ENCODE data around the gene UBE2D3. TPM values are rescaled to one million over a fixed set of nuclear protein-coding genes. Genes with fewer than 3 reads are reported as not detected.
"Not testable (repeated sequence)": the region's sequence is repeated elsewhere in the genome, so short reads cannot be mapped to it uniquely, and the experiment has no call there.

The UBE2D3 gene
- 264 TPM for polyA plus RNA-seq (2013, experiment 1 of 2; ENCODE audit: insufficient read length)
- 272 TPM for polyA plus RNA-seq (2013, experiment 2 of 2; ENCODE audit: insufficient read length)

DNA sequence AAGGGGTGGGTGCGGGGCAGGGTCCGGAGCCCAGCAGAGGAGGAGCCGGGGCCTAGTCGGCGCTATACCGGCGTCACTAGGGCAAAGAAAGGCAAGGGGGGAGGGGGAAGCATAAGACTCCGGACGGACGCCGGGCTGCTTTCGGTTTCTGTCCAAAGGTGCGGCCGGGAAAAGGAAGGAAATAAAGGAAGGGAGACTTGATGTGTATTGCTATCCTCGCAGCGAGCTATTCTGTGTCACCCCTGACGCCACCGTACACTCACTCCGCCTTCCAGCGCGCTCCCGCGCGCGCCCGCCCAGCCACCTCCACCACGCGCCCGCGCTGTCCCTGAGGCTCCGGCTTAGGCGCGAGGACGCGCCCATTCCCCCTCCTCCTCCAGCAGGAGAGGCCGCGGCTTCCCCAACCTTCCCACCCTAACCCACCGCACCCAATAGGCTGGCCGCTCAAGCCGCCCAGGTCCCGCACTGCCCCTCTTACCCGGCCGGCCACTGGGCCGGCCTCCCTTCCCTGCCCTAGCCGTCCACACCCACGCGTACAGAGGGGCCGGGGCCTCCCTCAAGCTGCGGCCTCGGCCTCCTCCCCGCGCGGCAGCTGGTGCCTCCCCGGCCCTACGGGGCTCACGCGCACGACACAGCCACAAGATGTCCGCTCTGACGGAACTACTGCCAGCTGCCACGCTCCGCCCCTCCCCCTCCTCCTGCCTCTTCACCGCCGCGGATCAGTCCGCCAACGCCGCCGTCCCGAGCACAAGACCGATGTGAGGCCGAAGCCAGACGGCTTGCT, at the start of gene UBE2D3:
UBE2D3 (minus strand) TSS at position 662 of the 784 bp plus-strand sequence. CDS start 1,043 bp downstream, outside the sequence.
- DNase-seq, result peak; percentile 97

DNA sequence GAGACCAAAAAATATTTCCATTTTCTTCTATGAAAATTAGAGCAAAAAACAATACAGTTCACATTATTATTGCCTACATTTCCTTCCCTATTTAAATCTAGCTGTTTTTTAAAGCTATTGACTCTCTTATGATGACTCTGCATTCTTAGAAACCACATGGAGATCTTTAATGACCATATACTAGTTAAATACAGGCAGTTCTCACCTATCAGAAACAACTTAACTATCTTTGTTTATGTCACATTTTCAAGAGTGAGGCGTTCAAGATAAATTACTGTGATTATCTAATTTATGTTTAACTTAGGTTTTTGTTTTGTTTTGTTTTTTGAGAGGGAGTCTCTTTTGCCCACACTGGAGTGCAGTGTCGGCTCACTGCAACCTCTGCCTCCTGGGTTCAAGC, 44.4 kb upstream of the UBE2D3 start:
- DNase-seq, result no peak

DNA sequence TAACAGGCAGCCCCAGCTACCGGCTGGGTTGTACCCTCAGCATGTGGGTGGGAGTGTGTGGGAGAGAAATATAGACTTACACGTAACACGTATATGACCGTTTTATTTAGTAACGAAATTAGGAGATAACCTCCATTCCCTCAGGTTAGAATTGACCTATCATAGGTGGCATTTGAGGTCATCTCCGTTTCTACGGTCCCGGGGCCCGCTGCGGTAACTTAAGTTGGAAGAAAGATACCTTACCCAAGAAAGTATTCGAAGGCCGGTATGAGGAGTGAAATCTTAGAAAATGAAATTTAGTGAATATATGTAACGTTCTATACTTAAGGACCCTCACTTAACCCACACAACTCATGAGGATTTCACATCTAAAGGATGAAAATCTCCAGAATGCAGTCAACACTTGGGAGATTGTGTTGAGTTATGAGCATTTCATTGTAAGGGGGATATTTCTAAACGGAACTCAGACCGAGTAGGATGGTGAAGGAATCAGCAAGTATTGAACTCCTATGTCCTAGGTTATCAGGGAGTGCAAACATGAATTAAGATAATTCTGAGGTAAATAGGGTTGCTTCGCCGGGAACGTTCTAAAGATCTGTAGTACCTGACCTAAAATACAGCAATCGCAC, 42.3 kb upstream of the UBE2D3 start:
- DNase-seq, result peak; percentile 2

DNA sequence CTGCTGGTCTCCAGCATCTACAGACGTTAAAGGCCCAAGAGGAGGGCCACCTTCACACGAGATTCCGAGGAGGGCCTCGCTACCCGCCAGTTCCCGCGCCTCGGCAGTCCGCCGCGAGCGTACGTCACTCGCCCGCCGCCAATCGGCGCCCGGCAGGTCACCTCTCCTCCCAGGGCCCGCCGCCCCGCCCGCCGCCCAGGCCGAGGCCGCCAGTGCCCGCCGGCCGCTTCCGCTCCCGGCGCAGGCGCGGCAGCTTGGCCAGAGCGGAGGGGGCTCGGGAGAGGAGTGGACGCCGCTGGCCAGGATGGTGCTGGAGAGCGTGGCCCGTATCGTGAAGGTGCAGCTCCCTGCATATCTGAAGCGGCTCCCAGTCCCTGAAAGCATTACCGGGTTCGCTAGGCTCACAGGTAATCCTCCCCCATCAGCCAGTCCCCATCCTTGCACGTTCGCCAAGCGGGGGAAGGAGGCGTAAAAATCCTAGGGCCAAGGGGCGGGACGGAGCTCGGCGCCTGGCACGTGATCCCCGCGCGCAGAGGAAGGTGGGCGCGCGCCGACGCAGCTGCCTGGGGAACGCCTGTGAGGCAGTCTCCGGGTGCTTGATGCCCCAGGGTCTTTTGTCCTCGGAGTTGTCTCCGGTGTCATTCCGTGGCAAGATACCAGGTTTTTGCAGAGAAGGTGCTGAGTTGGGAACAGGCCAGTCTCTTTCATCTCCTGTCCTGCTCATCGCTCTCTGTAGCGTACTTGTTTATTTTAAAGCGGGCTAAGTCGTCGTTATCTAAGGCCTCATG, 41.6 kb upstream of the UBE2D3 start, which contains the start of gene CISD2:
CISD2 (plus strand) TSS at position 212 of the 788 bp plus-strand sequence; CDS start at position 305, 93 bp downstream.
- DNase-seq, result peak; percentile 92

DNA sequence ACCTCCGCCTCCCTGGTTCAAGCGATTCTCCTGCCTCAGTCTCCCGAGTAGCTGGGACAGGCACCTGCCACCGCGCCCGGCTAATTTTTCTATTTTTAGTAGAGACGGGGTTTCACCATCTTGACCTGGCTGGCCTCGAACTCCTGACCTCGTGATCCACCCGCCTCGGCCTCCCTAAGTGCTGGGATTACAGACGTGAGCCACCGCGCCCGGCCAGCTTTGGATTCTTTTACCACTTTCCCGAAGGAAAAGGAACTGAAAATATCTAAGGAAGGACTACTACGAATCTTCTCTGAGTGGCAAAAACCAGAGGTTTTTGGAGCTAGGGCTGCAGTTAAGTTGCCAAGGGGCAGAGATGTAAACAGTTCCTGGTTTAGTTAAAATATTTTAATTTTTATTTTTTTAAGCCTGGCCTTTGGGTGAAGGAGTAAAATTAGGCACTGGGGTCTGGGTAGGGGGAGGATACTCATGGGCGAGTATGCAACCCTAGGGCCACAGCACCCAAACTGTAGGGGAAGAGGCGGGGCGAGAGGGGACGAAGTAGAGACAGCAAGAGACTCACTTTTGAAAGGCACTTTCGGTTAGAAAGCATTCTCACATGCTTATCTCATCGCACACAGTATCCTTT, 40.9 kb upstream of the UBE2D3 start:
- DNase-seq, result no peak

DNA sequence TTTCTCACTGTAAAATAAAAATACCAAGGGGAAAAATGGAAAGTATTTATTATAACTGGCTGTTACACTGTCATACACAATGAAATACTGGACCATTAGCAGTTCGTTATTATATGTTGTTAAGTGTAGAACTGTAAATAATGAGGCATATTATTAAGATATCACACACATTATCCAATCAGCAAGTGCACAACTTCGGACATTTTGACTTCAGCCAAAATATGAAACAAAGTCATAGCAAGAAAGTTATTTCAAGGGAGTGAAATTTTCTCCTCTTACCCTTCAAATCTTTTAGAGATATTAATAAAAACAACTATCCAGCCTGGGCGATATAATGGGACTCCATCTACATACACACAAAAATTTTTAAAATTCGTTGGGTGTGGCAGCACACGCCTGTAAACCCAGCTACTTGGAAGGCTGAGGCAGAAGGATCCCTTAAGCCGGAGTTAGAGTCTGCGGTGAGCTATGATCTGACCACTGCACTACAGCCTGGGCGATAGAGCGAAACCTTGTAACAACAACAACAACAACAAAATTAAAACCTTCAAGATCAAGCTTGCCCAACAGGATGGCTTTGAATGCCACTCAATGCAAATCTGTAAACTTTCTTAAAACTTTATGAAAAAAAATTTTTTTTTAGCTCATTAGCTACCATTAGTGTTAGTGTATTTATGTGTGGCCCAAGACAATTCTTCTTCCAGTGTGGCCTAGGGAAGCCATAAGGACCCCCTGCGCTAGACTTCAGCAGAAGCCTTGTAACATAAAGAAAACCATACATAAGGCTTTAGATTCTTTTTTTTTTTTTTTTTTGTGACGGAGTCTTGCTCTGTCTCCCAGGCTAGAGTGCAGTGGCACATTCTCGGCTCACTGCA, 40.2 kb upstream of the UBE2D3 start:
- no peak for DNase-seq

DNA sequence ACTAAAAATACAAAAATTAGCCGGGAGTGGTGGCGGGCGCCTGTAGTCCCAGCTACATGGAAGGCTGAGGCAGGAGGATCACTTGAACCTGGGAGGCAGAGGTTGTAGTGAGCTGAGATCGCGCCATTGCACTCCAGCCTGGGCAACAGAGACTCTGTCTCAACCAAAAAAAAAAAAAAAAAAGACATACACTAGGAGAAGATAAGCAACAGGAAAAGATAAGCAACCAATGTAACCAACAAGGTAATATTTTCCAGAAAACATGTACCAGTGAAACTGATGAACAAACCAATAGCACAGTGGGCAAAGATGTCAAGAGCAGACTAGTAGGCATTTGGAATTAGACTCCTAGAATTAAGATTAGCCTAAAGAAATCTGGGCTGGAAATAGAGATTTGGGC, 38.0 kb upstream of the UBE2D3 start:
- not testable (repeated sequence) for DNase-seq

DNA sequence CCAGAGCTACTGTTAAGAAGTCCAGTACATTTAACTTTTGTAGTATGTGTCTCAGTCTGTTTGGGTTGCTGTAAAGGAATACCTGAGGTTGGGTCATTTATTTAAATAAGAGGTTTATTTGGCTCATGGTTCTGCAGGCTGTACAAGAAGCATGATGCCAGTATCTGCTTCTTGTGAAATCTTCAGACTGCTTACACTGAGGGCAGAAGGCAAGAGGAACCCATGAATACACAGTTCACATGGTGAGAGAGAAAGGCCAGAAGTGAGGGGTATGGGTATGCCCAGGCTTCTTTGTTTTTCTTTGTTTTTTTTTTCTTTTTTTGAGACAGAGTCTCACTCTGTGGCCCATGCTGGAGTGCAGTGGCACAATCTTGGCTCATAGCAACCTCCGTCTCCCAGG, 35.4 kb upstream of the UBE2D3 start:
- DNase-seq, result no peak

DNA sequence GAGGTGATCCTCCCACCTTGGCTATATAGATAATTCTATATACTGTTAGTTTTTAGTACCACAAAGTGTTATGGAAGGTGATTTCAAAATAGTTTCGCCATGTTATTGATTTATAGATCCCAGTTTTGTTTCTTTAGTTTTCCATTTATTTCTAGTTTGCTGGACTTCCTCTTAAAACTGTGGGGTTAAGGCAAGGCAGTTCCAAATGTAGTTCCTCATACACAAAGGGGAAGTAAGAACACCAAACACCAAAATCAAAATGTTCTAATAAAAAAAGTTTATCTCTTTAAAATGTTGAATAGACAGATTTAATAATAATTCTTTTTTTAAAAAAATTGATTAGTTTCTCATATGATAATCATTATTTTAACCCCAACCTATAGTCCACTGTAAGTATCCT, 34.7 kb upstream of the UBE2D3 start:
- DNase-seq, result no peak

DNA sequence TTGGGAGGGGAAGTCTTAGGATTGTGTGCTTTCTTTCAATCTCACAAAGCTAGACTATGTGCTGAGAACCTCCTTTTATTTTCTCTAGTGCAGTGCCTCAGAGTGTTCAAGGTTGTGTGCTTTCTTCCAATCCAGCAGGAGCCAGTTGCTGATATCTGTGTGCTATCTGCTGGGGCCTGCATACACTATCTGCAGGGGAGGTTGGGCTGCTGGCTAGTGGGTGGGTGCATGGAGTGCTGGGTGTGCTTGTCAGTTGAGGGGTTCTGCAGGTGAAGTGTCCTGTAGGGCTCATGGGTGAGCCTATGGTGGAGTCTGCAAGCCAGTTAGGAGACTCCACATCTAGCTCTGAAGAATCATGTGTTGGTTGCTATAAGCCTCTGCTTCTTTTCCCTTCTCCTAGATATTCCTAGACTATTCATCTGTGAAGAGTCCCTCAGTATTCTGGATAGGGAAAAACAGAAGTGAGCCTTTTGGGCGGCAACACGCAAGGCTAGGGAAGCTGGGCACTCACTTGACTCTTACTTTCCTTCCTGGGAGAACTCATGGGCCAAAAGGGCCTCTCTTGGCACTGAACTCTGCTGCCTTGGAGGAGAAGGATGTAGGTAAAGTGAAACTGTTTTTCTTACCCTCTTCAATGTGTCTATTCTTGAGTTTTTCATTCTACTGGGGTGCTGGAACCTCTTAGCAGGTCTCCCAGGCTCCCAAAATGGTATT, 33.4 kb upstream of the UBE2D3 start:
- no peak for DNase-seq

DNA sequence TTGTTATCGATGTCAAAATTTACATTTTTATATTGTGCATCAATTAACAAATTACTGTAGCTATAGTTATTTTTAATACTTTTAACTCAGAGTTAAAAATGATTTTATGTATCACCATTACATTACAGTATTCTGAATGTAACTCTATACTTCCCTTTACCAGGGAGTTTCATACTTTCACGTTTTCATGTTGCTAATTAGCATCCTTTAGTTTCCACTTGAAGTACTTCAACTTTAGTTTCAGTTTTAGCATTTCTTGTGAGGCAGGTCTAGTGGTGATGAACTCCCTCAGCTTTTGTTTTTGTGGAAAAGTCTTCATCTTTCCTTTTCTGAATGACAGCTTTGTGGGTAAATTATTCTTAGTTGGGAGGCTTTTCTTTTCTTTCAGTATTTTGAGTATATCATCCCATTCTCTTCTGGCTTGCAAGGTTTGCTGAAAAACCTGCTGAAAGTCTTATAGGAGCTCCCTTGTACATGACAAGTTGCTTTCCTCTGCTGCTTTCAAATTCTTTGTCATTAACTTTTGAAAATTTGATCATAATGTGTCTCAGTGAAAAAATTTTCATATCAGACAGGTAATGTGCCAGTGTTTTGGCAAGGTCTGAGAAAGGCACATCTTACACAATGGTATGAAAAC, 31.6 kb upstream of the UBE2D3 start:
- DNase-seq, result no peak

DNA sequence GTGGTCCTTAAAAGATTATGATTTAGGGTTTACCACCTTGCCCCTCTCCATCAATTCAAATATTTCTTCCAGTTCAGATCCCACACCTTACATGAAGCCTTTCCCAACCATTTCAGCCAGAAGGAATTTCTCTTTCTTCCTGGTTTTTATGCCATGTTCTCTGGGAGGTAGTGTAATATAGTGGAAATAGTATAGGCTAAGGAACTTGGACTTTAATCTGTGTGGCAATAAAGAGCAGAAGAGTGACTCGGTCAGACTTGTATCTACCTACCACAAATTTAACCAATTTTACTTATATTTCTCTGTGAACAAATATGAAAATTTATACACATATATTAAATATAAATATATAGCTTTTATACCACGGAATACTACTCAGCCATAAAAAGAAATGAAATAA, 23.0 kb upstream of the UBE2D3 start:
- DNase-seq, result no peak

DNA sequence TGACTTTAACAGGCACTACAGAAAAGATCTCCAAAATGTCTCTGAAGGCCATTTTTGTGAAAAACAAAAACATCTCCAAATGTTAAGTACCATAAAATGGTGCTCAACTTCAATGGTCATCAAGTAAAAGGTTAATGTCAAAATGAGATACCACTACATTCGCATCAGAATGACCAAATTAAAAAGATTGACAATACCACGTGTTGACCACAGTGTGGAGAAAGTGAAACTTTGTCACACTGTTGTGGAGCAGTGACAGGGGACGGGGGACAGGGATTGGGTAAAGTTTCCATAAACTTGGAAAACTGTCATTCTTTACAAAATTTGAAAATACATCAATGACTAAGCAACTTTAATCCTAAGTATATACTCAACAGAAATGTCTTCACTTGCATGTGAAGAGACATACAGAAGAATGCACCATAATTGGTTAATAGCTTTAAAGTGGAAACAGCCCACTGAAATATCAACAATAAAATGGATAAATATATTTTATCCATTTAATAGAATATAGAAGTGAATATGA, 22.3 kb upstream of the UBE2D3 start:
- DNase-seq, result no peak

DNA sequence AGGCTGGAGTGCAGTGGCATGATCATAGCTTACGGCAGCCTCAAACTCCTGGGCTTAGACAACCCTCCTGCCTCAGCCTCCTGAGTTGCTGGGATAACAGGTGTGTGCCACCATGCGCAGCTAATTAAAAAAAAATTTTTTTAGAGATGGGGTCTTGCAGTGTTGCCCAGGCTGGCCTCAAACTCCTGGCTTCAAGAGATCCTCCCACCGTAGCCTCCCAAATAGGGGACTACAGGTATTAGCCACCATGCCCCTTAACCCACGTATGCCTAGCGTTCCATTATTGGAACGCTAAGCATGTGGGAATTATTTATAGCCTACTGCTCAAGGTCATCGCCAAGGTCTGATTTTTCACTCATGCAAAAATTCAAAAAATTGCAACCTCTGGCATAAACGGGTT, 20.3 kb upstream of the UBE2D3 start:
- no peak for DNase-seq

DNA sequence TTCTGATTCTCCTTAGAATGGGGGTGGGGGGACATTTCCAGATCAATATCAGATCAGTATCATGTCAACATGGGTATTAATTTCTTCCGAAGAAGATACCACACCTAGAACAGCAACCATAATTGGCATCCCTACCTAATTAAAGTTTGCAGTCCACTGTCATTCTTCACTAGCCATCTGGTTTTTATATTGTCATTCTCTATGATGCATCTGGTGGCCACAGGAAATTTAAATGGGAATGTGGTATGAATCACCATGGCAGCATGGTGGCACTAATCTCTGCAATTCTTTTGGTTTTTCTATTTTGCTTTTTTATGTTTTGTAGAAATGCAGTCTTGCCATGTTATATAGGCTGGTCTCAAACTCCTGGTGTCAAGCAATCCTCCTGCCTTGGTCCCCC, 16.6 kb upstream of the UBE2D3 start:
- DNase-seq, result peak; percentile 36

DNA sequence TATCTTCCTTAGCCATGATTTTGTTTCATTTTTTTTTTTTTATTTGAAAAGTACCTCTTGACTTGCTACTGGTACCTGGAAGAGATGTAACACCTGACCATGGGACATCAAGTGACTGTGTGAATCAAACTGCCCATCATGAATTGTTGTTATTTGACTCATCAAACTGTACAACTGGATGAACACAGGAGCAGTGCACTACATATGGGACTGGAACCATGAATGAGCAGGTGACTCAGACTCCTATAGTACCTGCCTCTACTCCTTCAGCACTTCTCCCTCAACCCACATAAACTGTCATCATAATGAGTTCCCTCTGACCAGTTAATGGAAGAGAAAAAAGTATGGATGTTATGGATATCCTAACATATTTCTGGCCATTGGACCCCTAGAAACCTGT, 15.9 kb upstream of the UBE2D3 start:
- no peak for DNase-seq

DNA sequence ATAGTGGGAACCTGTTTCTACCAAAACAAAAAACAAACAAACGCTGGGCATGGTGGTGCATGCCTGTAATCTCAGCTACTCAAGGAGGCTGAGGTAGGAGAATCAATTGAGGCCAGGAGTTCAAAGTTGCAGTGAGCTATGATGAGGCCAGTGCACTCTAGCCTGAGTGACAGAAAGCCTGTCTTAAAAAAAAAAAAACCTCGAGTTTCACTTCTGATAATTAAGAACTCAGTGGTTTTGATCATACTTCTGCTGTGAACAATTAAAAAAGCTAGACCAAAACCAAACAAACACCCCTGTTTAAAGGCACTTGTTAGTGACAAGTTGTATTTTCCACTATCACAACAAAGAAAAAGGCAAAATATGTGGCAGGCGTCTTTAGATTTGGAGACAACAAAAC, 15.0 kb upstream of the UBE2D3 start:
- no peak for DNase-seq

DNA sequence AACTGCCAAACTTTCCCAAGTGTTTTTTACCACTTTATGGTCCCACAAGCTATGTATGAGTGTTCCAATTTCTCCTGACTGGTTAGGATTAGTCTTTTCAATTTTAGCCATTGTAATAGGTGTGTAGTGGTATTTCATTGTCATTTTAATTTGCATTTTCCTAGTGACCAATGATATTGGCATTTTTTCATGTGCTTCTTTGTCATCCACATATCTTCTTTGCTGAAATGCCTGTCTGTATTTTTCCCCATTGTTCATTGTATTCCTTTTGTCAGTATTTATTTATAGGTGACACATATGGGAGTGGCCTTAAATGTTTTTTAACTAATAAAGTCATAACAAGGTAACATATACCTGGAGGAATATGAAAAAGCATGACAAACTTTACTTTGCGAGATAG, 9.2 kb upstream of the UBE2D3 start:
- no peak for DNase-seq

DNA sequence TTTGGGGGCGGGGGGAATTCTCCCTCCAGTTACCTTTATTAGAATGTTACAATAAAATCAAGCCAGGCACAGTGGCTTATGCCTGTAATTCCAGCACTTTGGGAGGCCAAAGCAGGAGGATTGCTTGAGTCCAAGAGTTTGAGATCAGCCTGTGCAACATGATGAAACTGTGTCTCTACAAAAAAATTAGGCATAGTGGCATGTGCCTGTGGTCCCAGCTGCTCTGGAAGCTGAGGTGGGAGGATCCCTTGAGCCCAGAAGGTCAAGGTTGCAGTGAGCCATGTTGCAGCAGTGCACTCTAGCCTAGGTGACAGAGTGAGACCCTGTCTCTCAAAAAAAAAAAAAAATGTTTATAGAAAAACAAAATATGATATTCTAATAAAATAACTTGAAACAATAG, 5.3 kb upstream of the UBE2D3 start:
- no peak for DNase-seq

DNA sequence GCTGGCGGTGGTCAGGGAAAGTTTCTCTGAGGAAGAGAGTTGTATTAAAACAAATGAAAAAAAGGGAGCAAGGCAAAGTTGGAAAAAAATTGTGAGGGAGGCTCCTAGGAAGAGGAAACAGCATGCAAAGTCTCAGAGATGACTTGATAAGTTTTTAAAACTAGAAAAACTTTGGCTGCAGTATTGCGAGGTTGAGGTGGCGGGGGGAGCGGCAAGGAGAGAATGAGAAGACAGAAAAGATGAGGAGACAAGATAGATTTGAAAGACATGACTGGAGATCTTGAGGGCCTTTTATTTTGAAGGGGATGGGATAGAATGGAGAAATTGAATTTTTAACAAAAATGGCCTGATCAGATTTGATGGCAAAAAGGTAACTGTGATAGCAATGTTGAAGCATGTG, 4.8 kb upstream of the UBE2D3 start:
- DNase-seq, result no peak

Measured in fibroblast of skin of scalp (primary cell).